Astrocyte (in vitro differentiated cells and primary cell): ENCODE results near the gene METTL15.

Source experiments
- EZH2 ChIP-seq: IDR thresholded peaks from 2 replicates; pipeline ENCODE4 v1.6.1; 2012; ENCODE audit warnings: mild to moderate bottlenecking, low read length, inconsistent platforms; ENCODE audit not compliant: insufficient read depth
- TF ChIP-seq, protein P1 (sequence below): IDR thresholded peaks from 2 replicates; pipeline ENCODE4 v1.5.1; 2011; ENCODE audit warnings: low read depth, mild to moderate bottlenecking, inconsistent platforms, low read length, moderate library complexity; ENCODE audit not compliant: insufficient read depth

DNA sequence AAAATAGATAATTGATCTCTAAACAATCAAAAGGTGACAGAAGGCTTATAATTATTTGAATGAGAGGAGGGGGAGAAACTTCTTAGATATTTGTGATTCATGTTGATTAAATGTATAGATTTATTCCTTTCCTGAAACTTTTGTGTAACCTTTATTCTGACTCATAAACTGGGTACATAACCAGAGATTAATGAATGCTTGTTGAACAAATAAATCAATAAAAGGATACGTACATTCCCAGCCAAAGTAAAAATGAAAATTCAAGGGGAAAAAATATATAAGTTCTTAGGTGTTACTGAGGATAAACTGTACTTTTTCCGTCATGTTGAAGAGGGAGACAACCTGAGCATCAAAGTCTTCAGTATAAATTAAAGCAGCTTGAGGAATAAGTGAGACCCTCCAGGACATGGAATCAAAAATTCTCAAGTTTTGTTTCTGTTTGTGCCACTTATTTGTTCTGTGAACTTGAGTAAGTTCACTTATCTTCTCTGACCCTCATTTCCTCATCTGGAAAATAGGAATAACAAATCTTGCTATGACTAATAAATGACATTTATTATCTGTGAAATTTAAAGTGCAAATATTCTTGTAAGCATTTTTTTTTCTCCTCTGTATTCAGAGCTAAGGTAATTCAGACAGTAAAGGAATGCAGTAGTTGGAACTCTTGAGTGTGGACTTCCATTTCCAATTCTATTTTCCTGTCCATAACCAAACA, 195.4 kb downstream of the METTL15 start:
- TF ChIP-seq, protein P1, sequence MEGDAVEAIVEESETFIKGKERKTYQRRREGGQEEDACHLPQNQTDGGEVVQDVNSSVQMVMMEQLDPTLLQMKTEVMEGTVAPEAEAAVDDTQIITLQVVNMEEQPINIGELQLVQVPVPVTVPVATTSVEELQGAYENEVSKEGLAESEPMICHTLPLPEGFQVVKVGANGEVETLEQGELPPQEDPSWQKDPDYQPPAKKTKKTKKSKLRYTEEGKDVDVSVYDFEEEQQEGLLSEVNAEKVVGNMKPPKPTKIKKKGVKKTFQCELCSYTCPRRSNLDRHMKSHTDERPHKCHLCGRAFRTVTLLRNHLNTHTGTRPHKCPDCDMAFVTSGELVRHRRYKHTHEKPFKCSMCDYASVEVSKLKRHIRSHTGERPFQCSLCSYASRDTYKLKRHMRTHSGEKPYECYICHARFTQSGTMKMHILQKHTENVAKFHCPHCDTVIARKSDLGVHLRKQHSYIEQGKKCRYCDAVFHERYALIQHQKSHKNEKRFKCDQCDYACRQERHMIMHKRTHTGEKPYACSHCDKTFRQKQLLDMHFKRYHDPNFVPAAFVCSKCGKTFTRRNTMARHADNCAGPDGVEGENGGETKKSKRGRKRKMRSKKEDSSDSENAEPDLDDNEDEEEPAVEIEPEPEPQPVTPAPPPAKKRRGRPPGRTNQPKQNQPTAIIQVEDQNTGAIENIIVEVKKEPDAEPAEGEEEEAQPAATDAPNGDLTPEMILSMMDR, result no peak
- TF ChIP-seq EZH2, result no peak
